HG03095 (cell line): ENCODE results near the gene TRPM5.

Source experiments
- ATAC-seq: cut with Tn5 transposase; IDR thresholded peaks from one replicate; pipeline ENCODE4 v1.9.1; 2021; ENCODE audit warnings: moderate library complexity; ENCODE audit not compliant: unreplicated experiment

The TRPM5 gene

DNA sequence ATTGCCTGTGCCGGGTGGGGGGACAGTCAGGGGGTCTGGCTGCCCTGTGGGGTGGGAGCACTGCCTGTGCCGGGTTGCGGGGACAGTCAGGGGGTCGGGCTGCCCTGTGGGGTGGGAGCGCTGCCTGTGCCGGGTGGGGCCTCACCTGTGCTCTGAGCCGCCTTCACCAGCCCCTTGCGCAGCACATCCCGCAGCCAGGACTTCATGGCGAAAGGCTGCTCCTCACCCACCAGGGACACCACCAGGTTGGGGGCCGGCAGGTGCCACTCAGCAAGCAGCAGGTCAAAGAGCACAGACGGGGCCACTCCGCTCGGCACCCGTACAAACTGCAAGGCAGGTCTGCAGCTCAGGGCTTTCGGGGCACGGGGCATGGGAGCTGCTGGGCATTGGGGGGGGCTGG lies 22.3 kb downstream of the TRPM5 start:
- ATAC-seq: no peak

DNA sequence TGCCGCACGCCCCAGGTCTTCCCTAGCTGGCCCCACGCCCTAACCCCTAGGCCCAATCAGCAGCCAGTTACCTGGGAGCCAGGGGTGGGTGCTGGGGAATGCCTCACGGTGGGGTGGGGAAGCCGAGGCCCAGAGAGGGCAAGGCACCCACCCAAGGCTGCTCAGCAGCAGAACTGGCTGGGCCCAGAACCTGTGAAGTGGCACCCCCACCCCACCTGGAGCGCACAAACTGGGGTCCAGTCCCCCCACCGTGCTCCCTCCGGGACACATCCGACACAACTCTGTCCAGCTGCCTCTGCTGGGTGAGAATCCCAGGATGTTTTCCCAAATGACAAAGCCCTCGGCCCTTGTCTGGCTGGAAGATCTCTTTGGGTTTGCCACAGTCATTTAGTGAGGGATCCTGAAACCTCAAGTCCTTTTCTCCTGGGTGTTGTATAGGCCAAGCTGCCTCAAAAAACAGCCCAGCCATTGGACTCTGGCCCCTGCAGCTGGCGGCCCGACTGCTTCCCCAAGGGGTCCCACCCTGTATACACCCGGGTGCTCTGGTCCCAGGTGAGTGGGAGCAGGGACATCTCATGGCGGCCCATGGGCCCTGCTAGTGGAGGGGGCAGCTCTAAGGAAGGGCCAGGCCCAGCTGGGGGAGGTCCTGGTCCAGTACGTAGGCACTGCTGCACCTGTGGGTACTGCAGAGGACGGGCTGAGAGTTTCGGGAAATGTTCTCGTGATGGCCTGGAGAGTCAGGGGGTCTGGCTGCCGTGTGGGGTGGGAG lies 22.9 kb downstream of the TRPM5 start:
- no peak for ATAC-seq

DNA sequence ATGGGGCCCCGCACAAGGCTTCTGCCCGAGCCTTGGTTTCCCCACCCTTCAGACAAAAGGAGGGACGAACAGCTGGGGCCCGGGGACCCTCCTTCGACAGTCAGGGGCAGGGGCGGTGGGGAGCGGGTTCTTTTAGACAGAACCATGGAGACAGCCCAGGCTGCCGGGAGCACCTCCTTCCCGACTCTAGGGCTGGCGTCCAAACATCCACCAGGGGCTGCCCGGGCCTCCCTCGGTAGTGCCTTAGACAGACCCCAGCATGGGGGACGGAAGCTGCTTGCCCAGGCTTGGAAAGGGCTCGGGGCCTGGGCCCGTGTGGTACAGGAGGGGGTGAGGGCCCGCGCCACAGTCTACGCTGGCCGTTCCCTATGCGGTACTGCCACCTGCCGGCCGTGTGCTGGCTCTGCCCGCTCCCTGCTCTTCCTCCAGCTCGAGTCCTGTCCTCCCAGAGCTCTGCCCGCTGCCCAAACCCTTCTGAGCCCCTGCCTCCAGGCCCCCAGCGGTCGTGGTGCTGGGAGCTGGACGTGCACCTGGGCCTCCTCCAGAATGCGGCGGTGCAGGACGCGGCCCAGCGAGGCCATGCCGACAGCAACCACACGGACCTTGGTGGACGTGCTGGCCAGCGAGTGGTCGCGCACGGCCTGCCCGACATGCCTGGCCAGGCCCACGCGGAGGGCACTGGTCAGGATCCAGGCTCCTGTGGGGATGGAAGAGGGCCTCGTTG lies 23.6 kb downstream of the TRPM5 start:
- peak; percentile 75 for ATAC-seq

- no peak for ATAC-seq
Measured at GRCh38 chr11:2419638-2420501, 24.4 kb downstream of the TRPM5 start.

DNA sequence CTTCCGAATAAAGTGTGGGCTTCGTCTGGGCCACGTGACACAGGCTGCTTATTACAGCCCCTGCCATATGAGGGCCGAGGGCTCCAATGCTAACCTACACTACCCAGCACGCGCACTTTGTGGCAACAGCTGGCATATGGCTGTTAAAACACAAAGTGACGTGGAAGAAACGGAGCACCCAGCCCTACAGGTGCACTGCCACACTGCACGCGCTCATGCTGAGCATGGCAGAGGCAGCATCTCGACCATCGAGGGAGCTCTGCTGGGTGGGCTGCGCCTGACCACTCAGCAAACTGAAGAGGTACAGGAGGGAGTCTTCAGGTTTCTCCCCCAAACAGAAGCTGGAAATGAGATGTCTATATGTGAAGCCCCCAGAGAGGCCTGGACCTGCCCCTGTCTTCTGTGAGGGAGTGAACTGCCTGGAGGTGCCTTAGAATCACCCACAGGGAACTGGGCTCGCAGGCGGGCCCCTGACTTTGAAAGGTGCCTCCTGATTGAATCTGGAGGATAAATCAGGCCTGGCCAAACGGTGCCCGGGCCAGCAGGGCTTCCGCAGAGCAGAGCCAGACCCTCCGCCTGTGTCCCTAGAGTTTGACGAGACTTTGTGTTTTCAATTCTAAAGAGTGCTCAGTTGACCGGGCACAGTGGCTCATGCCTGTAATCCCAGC lies 25.5 kb downstream of the TRPM5 start:
- no peak for ATAC-seq

- no peak for ATAC-seq
Measured at GRCh38 chr11:2417856-2418692, 26.2 kb downstream of the TRPM5 start.

GRCh38 chr11:2416765-2417164 lies 27.5 kb downstream of the TRPM5 start:
- no peak for ATAC-seq

DNA sequence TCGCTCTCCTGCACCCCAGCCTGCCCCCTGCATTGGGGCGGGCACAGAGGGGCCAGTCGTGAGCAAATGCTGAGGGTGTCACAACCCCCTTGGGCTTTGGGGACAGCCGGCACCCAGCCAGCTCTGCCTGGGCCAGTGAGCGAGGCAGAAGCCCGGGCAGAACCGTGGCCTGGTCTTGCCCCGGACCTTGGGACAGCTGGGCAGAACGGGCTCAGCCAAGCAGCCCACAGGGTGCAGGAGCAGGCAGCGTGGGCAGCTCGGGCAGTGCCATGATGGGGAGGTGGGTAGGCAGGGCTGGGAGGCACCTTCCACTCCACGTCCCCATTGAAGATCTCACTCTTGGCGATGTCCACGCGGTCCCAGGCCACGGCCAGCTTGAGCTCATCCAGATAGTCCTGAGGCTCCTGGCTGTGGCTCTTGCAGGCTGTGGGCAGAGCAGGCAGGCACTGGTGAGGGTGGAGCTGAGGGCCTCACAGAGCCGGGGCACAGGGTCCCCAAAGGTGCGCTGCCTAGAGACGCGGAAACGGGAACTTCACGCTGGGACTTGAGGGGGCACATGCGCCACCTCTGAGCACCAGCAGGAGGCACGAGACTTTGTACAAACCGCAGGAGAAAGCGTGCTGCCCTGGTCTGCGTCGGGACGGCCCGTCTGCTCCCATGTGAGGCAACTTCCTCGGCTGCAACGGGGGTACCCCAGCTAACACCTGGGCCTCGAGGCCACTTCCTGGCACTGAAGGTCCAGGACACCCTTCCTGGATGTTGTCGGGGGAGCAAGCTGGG lies 28.5 kb downstream of the TRPM5 start:
- no peak for ATAC-seq

- no peak for ATAC-seq
Measured at GRCh38 chr11:2415171-2415570, 29.1 kb downstream of the TRPM5 start.

DNA sequence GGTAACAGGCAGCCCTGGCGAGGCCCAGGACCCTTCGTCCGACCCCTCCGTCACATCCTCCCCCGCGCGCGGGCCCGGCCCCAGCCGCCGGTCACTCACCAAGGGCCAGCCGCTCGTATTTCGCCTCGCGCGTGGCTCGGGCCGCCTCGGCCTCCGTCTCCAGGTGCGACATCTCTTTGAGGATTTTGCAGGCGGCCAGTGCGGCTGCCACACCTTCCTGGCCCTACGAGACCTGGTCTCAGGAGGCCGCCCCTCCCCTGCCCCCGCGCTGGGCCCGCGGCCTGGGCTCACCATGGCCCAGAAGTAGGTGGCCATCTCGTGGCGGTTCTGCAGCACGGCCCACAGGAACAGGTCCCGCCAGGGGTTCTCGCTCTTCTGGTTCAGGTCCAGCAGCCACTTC lies 29.7 kb downstream of the TRPM5 start:
- no peak for ATAC-seq

DNA sequence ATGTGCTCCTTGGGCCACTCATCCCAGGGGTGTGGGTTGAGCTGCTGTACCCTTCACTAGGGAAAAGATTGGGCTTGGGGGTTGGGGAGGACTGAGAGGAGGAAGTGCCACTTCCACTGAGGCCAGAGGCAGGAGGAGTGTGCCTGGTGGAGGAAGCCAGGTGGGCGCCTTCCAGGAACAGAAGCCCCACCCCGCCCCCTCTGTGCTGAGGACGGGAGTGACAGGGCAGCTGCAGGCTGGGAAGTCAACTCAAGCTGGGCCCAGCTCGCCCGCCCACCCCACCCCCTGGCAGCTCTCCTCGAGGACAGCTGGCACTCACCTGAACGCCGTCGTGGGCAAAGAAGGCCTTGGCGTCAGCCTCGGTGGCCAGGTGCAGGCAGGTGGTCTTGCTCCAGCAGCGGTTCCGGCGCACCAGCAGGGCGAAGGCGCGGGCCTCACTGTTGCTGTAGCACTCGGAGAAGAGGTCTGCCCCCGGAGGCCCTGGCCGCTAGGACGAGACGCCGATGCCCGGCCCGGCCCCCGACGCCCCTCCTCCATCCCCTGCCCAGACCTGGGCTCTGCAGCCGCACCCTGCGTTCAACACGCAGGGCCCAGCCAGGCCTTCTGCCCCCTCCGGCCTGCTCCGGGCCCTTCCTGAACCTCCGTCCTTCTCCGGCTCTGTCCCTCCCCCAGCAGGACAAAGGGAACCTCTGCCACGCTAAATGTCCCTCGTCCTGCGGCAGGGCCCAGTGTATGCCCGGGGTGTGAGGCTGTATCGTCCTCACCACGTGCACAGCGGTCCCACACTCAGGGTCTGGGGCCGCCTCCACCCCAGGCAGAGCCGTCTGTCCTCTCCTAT lies 30.4 kb downstream of the TRPM5 start:
- ATAC-seq: no peak

- ATAC-seq: no peak
Measured at GRCh38 chr11:2412323-2412722, 32.0 kb downstream of the TRPM5 start.

GRCh38 chr11:2411446-2412305 lies 32.6 kb downstream of the TRPM5 start:
- no peak for ATAC-seq

GRCh38 chr11:2410616-2411015 lies 33.7 kb downstream of the TRPM5 start:
- ATAC-seq: no peak

DNA sequence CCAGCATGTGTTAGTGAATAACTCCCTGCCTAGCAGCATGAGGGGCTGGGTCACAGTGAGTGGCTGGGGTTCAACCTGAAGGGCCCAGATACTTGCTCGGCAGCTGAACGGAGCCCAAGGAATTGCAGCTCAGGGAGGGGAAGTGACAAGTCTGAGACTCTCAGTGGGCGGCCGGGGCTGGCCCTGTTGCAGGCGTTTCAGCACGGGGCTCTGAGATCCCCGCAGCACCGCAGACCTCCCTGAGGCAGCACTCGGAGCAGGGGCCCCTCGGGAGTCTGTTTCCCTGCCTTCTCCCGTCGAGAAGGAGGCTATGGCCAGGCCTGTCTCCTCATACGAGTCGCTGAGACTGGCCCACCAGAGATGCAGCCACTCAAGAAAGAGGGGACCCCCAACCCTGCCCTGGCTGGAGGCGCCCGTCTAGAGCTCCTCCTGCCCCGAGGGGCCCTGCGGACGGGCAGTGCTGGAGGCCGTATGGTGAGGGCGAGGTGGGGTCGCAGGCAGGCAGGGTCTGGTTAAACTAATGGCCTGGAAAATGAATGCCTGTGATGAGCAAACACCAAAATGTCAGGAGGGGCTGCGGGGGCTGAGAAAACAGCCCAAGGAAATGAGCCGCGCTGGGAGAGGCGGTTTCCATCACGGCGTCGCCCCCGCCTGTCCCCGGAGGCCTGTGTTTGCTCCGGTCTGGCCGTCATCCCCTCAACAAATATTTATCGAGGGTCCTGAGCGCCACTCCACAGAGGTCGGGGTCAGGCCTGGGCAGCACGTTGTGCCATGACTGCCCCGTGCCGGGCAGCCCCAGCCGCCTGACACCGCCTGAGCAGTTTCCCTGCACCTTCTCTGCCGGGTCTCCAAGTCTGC lies 34.5 kb downstream of the TRPM5 start:
- no peak for ATAC-seq

GRCh38 chr11:2409126-2409525 lies 35.2 kb downstream of the TRPM5 start:
- no peak for ATAC-seq

DNA sequence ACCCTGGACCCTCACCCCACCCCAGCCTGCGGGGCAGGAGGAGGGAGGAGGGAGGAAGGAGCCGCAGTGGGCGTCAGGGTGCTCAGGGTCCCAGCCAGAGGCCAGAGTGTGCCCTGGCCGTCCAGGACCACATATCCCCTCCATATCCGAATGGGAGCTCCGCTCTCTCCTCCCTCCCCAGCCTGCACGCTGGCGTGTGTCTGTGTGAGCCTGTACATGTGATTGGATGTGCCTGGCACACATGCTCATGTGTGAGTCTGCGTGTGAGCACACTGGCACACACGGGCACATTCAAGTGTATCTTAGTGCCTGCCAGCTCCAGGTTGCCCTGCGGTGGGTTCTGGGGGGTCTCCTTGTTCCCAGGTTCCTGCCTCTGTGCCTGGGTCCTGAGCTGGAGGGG lies 35.6 kb downstream of the TRPM5 start:
- ATAC-seq: no peak
